Mammary epithelial cell (primary cell): ENCODE results near the gene BOC.

Source experiments
- CTCF ChIP-seq, 2 donors: IDR thresholded peaks in 1 of 2; conservative IDR thresholded peaks in 1 of 2; 2 replicates each; pipeline ENCODE4 v1.5.1; 2011 to 2012; ENCODE audit warnings: inconsistent platforms in 2 of 2, low read length in 2 of 2, mild to moderate bottlenecking in 2 of 2, control low read depth in 1 of 2, low read depth in 1 of 2; ENCODE audit not compliant: insufficient read depth in 1 of 2; ENCODE audit errors: extremely low read depth in 1 of 2
- EZH2 ChIP-seq: IDR thresholded peaks from 2 replicates; pipeline ENCODE4 v1.6.1; 2012; ENCODE audit warnings: low read length, inconsistent platforms, borderline replicate concordance

- TF ChIP-seq CTCF (conservative IDR thresholded peaks at IDR 0.05 in 1 of 2, IDR thresholded peaks at IDR 0.05 in 1 of 2; ENCODE audit: extremely low read depth in 1 of 2, insufficient read depth in 1 of 2, low read depth in 1 of 2, low read length in 2 of 2) = no peak
- no peak for TF ChIP-seq EZH2
These were observed 89.2 kb downstream of the BOC start for GRCh38 chr3:113300596-113300995.
